Stimulated activated CD4-positive, alpha-beta T cell treated with anti-CD3 and anti-CD28 coated beads, TNF-alpha, amount 100 ng/mL, for 24 hours (primary cell): ENCODE data around the gene TNN.
"Not testable (repeated sequence)": the region's sequence is repeated elsewhere in the genome, so short reads cannot be mapped to it uniquely, and the experiment has no call there.

Experiments used
- DNase-seq, 3 experiments: peaks; one replicate each; pipeline ENCODE4 v3.0.0-alpha.2; 2020; ENCODE audit warnings: low read depth in 3 of 3

The TNN gene, protein sequence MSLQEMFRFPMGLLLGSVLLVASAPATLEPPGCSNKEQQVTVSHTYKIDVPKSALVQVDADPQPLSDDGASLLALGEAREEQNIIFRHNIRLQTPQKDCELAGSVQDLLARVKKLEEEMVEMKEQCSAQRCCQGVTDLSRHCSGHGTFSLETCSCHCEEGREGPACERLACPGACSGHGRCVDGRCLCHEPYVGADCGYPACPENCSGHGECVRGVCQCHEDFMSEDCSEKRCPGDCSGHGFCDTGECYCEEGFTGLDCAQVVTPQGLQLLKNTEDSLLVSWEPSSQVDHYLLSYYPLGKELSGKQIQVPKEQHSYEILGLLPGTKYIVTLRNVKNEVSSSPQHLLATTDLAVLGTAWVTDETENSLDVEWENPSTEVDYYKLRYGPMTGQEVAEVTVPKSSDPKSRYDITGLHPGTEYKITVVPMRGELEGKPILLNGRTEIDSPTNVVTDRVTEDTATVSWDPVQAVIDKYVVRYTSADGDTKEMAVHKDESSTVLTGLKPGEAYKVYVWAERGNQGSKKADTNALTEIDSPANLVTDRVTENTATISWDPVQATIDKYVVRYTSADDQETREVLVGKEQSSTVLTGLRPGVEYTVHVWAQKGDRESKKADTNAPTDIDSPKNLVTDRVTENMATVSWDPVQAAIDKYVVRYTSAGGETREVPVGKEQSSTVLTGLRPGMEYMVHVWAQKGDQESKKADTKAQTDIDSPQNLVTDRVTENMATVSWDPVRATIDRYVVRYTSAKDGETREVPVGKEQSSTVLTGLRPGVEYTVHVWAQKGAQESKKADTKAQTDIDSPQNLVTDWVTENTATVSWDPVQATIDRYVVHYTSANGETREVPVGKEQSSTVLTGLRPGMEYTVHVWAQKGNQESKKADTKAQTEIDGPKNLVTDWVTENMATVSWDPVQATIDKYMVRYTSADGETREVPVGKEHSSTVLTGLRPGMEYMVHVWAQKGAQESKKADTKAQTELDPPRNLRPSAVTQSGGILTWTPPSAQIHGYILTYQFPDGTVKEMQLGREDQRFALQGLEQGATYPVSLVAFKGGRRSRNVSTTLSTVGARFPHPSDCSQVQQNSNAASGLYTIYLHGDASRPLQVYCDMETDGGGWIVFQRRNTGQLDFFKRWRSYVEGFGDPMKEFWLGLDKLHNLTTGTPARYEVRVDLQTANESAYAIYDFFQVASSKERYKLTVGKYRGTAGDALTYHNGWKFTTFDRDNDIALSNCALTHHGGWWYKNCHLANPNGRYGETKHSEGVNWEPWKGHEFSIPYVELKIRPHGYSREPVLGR (N-terminal part only)

GRCh38 chr1:175067362-175068106 lies at the start of gene TNN:
Gene TNN, plus strand, starts transcription at chr1:175067833. Its CDS starts 9,586 bp downstream, at chr1:175077419.
- DNase-seq = no peak

DNA sequence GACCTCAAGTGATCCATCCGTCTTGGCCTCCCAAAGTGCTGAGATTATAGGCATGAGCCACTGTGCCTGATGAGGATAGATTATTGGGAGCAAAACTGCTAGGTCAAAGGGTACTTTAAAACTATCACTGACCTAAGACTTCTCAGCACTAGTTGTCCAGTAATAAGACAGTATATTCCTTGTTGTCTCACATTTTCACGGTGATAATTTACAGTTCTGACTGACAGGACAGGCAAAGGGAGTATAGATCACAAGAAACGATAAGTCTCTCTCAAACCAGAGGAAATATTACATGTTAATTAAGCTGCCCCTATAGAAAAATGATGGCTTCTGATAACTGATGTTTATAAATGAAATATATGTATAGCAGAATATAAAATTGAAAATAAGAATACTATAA lies 48.1 kb upstream of the TNN start:
- DNase-seq = no peak

- DNase-seq = peak; percentile 96 to 99 (median 96)
These were observed 44.4 kb upstream of the TNN start, which contains the start of gene MRPS14 for GRCh38 chr1:175023043-175023921. Gene MRPS14, minus strand, starts transcription at chr1:175023425. Its CDS starts 17 bp downstream, at chr1:175023408.

DNA sequence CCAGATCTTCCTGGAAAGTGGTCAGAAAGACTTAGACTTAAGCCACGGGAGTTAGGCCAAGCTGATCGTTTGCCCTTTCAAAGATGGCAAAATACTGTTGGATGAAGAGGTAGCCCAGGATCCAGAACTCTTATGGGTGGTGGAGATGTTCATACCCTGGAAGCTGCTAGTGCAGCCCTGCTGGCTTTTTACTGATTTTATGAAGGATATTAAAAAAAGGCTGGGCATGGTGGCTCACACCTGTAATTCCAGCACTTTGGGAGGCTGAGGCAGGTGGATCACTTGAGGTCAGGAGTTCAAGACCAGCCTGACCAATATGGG lies 43.8 kb upstream of the TNN start:
- DNase-seq = not testable (repeated sequence)

GRCh38 chr1:175024773-175025172 lies 42.9 kb upstream of the TNN start:
- no peak for DNase-seq

DNA sequence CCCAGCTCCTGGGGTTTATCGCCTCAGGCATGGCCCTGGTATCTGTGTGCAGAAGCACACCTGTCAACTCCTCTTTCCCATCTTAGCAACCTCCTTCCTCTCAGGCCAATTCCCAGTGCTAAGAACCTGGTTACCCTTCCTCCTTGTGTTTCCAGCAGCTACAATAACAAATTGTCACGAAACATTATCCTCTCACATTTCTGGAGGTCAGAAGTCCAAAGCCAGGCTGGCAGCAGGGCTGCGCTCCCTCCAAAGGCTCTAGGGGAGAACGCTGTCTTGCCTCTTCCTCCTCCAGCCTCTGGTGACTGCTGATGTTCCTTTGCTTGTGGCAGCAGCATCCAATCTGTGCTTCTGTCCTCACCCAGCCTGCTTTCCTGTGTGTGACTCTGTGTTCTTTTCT lies 33.7 kb upstream of the TNN start:
- no peak for DNase-seq

DNA sequence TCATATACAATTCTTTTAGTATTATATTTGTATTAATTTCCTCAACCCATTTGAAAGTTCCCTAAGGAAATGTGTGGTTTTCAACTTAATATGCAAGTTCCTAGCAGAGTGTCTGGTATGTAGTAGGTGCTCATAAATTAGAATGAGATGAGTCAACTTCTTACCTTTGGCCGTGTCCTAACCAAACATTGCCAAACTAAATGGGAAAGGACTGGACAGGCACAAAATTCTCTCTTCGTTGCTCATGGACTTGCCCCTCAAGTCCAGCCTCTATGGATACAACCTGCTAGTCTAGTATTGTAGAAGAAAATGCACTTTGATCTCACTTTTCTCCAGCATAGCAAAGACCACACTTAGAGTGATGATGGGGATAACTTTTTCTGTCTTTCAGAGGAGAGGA lies 32.9 kb upstream of the TNN start:
- DNase-seq = no peak

- DNase-seq = no peak
These were observed 31.8 kb upstream of the TNN start for GRCh38 chr1:175035865-175036264.

DNA sequence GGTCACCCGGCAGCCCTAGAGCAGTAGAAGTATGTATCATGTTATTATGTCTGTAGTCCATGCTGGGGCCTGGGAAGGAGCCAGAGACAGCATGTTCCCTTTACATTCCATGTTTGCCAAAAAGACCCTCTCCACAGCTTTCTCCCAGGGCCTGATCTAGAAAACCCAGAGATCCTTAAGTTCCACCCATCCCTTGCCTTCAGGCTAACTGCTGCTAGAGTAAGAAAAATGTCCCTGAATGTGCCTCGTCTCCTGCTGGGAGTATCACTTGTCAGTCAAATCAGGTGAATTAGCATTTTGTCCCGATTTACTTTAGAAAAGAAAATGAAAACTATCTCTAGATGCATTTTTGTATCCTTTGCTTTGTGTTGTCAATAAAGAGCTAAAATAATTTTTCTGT lies 31.2 kb upstream of the TNN start:
- DNase-seq = no peak

DNA sequence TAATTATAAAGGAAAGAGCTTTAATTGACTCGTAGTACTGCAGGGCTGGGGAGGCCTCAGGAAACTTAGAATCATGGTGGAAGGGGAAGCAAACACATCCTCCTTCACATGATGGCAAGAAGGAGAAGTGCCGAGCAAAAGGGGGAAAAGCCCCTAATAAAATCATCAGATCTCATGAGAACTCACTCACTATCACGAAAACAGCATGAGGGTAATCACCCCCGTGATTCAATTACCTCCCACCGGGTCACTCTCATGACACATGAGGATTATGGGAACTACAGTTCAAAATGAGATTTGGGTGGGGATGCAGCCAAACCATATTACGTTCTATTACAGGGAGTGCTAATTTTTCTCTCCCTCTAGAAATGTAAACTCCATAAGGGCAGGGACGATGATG lies 30.2 kb upstream of the TNN start:
- DNase-seq = no peak

- no peak for DNase-seq
These were observed 27.2 kb upstream of the TNN start for GRCh38 chr1:175040324-175040879.

GRCh38 chr1:175042650-175043049 lies 25.0 kb upstream of the TNN start:
- no peak for DNase-seq

DNA sequence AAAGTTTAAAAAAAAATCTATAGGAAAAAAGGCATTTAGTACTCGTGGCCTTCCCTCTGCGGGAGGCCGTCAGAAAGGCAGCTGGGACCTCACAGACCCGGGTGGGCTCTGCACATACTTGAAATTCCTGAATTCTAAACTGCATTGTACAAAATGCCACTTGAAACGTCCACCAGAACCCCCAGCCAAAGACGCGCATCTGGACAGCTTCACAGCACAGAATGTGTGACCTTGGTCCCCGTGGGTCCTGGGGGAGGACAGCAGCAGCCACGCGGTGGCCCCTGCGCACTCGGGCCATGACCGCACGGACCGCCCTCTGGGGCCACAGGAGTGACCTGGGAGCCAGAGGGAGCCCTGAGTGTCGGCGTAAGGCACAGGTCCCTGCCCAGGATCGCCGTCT lies 23.8 kb upstream of the TNN start:
- DNase-seq = no peak

DNA sequence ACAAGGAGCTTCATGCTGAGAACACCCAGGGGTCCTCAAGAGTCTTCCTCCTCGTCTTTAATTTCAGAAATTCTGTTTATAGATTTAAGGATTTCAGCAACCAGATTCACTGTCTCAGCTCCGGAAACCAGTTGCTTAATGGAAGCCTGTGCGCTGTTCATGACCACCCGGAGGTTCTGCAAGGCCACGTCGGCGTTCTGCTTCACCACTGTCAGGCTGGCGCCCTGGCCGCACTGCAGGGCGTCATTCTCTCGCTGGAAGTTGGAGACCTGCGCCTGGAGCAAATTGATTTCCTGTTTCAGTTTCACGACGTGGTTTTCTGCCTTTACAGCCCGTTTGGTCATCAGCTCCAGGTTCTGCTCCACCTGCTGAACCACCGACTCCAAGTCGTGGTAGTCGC lies 23.0 kb upstream of the TNN start:
- not testable (repeated sequence) for DNase-seq

DNA sequence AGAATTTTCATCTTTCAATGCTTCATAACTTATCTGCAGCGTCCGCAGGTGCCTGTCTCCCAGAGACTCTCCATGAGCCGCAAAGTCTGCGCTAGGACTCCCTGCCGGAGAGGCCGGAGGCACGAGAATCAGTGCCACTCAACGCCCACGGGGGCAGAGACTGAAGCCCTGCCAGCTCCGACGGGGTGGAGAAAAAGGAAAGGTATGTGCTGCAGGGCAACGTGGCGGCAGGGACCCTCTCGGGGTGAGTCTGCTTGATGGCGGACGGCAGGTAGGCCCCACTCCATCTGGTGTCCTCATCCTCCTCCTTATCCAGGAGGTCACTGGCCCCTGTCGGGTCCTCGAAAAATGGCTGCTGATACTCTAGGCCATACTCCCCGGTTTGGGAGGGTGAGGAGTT lies 22.5 kb upstream of the TNN start:
- no peak for DNase-seq

DNA sequence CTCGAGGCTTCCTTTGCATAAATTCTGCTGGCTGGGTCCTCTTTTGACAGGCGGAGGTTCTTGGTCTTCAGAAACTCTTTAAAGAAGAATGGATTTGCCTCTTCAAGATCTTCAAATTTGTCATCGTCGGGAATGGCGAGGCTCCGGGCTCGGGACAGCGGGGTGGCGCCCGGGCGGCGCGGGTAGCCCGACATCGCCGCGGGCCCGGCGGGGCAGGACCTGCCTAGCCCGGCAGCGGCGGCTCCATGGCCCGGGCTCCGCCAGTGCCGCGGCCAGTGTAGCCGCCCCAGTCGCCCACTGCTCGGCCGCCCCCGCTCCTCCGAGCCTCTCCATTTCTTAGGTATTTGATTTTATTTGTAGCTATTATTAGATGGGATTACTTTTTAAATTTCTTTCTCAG lies 22.1 kb upstream of the TNN start:
- DNase-seq = no peak

GRCh38 chr1:175050992-175051391 lies 16.6 kb upstream of the TNN start:
- DNase-seq = no peak

DNA sequence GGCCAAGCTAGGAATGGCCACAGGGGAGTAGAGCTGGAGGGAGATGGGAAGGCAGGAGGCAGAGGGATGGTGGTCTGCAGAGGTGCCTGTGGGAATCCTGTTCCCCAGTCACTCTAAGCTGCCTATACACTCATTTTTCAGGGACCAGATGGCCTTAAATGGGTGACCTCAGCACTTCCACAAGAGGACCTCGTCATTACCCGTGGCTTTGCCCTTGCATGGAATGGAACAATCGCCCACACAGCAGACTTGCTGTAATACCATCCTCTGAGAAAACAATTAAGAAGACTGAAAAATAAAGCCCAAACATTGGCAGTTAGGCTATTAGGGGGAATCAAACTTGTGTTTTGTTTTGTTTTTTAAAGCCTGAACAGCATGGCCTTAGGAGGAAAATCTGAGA lies 12.9 kb upstream of the TNN start:
- DNase-seq = no peak

GRCh38 chr1:175062339-175062738 lies 5.3 kb upstream of the TNN start:
- DNase-seq = no peak

GRCh38 chr1:175062858-175063257 lies 4.8 kb upstream of the TNN start:
- no peak for DNase-seq
